Lung (tissue), 12 donors: ENCODE measurements around the gene YARS1. TPM values are rescaled to one million over a fixed set of nuclear protein-coding genes. Genes with fewer than 3 reads are reported as not detected.

Experiments
- ATAC-seq: fragments of 200-7000 bp; cut with Tn5 transposase; one replicate; pipeline ENCODE4 v1.9.1; 2020; ENCODE audit warnings: moderate number of reproducible peaks; ENCODE audit not compliant: insufficient read depth, low FRiP score
- DNase-seq, 3 donors: peaks; one replicate each; pipeline ENCODE4 v3.0.0-alpha.2; 2013 to 2017
- H3K27ac ChIP-seq, 2 donors: one replicate each; pipeline ENCODE4 v1.5.1; 2013; ENCODE audit warnings: mild to moderate bottlenecking in 2 of 2, moderate library complexity in 2 of 2, control low read depth in 1 of 2, inconsistent platforms in 1 of 2, low read depth in 1 of 2, low read length in 1 of 2
- H3K27me3 ChIP-seq, 3 donors: one replicate each; pipeline ENCODE4 v1.5.1; 2013; ENCODE audit warnings: low read length in 2 of 3; ENCODE audit not compliant: control insufficient read depth in 3 of 3, insufficient read depth in 3 of 3
- H3K36me3 ChIP-seq, 4 donors: one replicate each; pipeline ENCODE4 v1.5.1; 2013; ENCODE audit warnings: low read length in 4 of 4, mild to moderate bottlenecking in 1 of 4, moderate library complexity in 1 of 4; ENCODE audit not compliant: control insufficient read depth in 4 of 4, insufficient read depth in 4 of 4
- H3K4me1 ChIP-seq, 5 donors: one replicate each; pipeline ENCODE4 v1.5.1; 2013; ENCODE audit warnings: low read length in 5 of 5, mild to moderate bottlenecking in 2 of 5, moderate library complexity in 1 of 5; ENCODE audit not compliant: control insufficient read depth in 5 of 5, insufficient read depth in 5 of 5
- H3K4me3 ChIP-seq: one replicate; pipeline ENCODE4 v1.5.1; 2013; ENCODE audit warnings: mild to moderate bottlenecking, control low read depth, moderate library complexity
- H3K9ac ChIP-seq, 2 donors: one replicate each; pipeline ENCODE4 v1.5.1; 2013; ENCODE audit warnings: low read length in 2 of 2, control low read depth in 1 of 2; ENCODE audit not compliant: insufficient read depth in 1 of 2
- H3K9me3 ChIP-seq, 4 donors: one replicate each; pipeline ENCODE4 v1.5.1; 2013; ENCODE audit warnings: low read length in 3 of 4, mild to moderate bottlenecking in 1 of 4, moderate library complexity in 1 of 4; ENCODE audit not compliant: control insufficient read depth in 4 of 4, insufficient read depth in 3 of 4
- CTCF ChIP-seq: IDR thresholded peaks from 2 replicates; pipeline ENCODE4 v1.5.1; 2012; ENCODE audit warnings: mild to moderate bottlenecking; ENCODE audit errors: control extremely low read depth, extremely low read depth
- WGBS, 2 donors: extraction: QIAGEN DNeasy Blood & Tissue Kit; methylation state at CpG; one replicate each; pipeline ENCODE4 v1.1.7; 2013; 5-methylcytosine and 5-hydroxymethylcytosine counted together
- polyA plus RNA-seq, 2 donors: library from polyadenylated mRNA; stranded (reverse); fragments of 200-250 nt; gene quantifications; one replicate each; pipeline ENCODE4 v1.2.1, GENCODE V29; 2013
- total RNA-seq, 2 donors: library from RNA; depleted of rRNA in 1 of 2; stranded (reverse); fragments of >200 nt in 1 of 2; gene quantifications; one replicate each; pipeline ENCODE4 v1.2.1, GENCODE V29; 2014 to 2021
- donor health status: control.
- donor health status: control.
- donor health status: Bipolar disorder and iron deficiency.
- donor health status: healthy.
- donor health status: DM: yes; HTN: yes; CAD: no.

Gene YARS1
- total and polyA plus RNA-seq, 4 donors, result 61.2 to 151 (median 77.8) TPM

- Histone ChIP-seq H3K9me3 (peaks cover 0 to 3% (median 0%) of the 10 kb centered on the region in 4 donors), H3K4me1 (peaks cover 0 to 24% (median 7%) of the 10 kb centered on the region in 5 donors), H3K27me3 (no peaks in the 10 kb centered on the region), H3K36me3 (no peaks in the 10 kb centered on the region), H3K9ac (peak overlapping the region in 1 of 2 donors; percentile 83), H3K4me3 (peak overlapping the region; percentile 57), H3K27ac (peak overlapping the region in 1 of 2 donors; percentile 71)
- WGBS, 2 donors, result 1 to 2% methylated on average over 46 to 66 of the region's 66 CpGs
- DNase-seq (peak; percentile 79 to 88 (median 81)), ATAC-seq (peak; percentile 86)
- no peak for TF ChIP-seq CTCF
Observed at GRCh38 chr1:32753532-32754316, 63.4 kb downstream of the YARS1 start.

- 59 to 66% methylated on average over 3 of the region's 3 CpGs for WGBS, 2 donors
- Histone ChIP-seq H3K9ac (no peak overlapping the region), H3K27me3 (no peaks in the 10 kb centered on the region), H3K9me3 (peaks cover 0 to 3% (median 0%) of the 10 kb centered on the region in 4 donors), H3K4me1 (peaks cover 0 to 11% (median 7%) of the 10 kb centered on the region in 5 donors), H3K36me3 (no peaks in the 10 kb centered on the region), H3K4me3 (no peak overlapping the region), H3K27ac (no peak overlapping the region)
- DNase-seq (no peak), ATAC-seq (no peak)
- no peak for TF ChIP-seq CTCF
Observed at GRCh38 chr1:32749771-32750170, 67.4 kb downstream of the YARS1 start.

GRCh38 chr1:32749332-32749731 lies 67.8 kb downstream of the YARS1 start:
- 85 to 93% methylated on average over 4 of the region's 4 CpGs for WGBS, 2 donors

More at GRCh38 chr1:32749332-32749731, 67.8 kb downstream of the YARS1 start:
- TF ChIP-seq CTCF, result no peak
- Histone ChIP-seq H3K4me1 (peaks cover 0 to 10% (median 5%) of the 10 kb centered on the region in 5 donors), H3K9me3 (peaks cover 0 to 2% (median 0%) of the 10 kb centered on the region in 4 donors), H3K27me3 (no peaks in the 10 kb centered on the region), H3K36me3 (no peaks in the 10 kb centered on the region), H3K27ac (no peak overlapping the region), H3K9ac (no peak overlapping the region), H3K4me3 (no peak overlapping the region)
- ATAC-seq (no peak), DNase-seq (no peak)
